Ovary (tissue), 3 donors: ENCODE data around the gene TMTC2.

ENCODE experiments used
- CTCF ChIP-seq, 3 donors: fragments of 450-650 bp in 2 of 3; fragments of 200-600 bp in 1 of 3; IDR thresholded peaks; one replicate each; pipeline versions ENCODE4 v1.5.1 to v1.8.0; 2016 to 2022; ENCODE audit warnings: antibody characterized with exemption in 3 of 3, mild to moderate bottlenecking in 1 of 3
- POLR2A ChIP-seq: fragments of 450-650 bp; IDR thresholded peaks from one replicate; pipeline ENCODE4 v1.6.1; 2017; ENCODE audit warnings: antibody characterized with exemption, mild to moderate bottlenecking, moderate library complexity
- donor health status: DM: no; HTN: no; CAD: no.

- TF ChIP-seq CTCF (IDR thresholded peaks at IDR 0.05) (no peak), POLR2A (no peak)
These were observed 9.8 kb downstream of the TMTC2 start for GRCh38 chr12:82696543-82696942.
